NCI-H2171 (cell line): Measurements from ENCODE around the gene NUFIP2.
A peak's percentile ranks its signal among the peaks of the same experiment; 100 is the strongest.
"Not testable (repeated sequence)": the region's sequence is repeated elsewhere in the genome, so short reads cannot be mapped to it uniquely, and the experiment has no call there.

Source experiments
- DNase-seq: peaks from one replicate; lab custom pipeline; 2025; lab: John Stamatoyannopoulos, UW

Gene NUFIP2

GRCh38 chr17:29237476-29238132 lies 56.3 kb downstream of the NUFIP2 start:
- DNase-seq, result no peak

GRCh38 chr17:29235904-29236303 lies 58.0 kb downstream of the NUFIP2 start:
- DNase-seq, result no peak

- DNase-seq, result not testable (repeated sequence)
Observed at GRCh38 chr17:29234972-29235371, 59.0 kb downstream of the NUFIP2 start.

- no peak for DNase-seq
Observed at GRCh38 chr17:29233301-29233700, 60.6 kb downstream of the NUFIP2 start.

DNA sequence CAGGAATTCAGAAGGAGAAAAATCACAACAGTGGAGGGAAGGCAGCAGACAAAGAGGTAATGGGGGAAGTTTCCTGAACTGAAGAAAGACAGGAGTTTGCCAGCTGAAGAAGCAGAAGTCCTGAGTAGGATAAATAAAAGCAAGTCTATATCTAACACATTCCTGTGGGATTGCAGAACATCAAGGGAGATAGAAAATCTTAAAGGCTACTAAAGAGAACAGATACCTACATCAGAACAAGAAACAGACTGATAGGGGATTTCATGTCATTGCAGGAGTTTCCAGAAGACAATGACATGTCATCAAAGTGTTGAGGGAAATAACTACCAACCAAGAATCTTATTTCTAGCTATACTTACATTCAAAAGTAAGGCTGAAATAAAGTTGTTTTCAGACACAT lies 68.6 kb downstream of the NUFIP2 start:
- no peak for DNase-seq

DNA sequence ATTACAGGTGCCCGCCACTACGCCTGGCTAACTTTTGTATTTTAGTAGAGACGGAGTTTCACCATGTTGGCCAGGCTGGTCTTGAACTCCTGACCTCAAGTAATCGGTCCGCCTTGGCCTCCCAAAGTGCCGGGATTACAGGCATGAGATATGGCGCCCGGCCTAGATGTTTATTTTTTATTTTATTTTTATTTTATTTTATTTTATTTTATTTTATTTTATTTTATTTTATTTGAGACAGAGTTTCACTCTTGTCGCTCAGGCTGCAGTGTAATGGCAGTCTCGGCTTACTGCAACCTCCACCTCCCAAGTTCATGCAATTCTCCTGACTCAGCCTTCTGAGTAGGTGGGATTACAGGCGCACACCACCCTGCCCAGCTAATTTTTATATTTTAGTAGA lies 72.6 kb downstream of the NUFIP2 start:
- DNase-seq, result not testable (repeated sequence)

GRCh38 chr17:29219378-29220047 lies 74.4 kb downstream of the NUFIP2 start:
- peak; percentile 69 for DNase-seq

DNA sequence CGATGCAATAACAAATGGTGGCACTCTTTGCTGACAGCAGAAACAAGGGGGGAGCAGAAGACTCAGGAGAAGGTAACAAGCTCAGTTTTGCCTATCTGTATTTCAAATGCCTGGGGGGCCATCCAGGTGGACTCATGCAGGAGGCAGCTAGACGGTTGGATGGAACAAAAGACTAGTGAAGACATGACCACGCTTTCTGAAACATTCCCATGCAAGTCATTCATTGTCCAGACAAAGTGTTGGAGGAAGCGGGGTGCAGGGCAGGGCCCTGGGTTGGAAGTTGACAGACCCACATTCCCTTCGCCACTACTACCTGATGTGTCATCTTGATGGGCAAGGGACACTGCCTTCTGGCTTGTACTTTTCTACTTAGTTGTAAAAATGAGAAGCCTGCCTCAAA lies 77.1 kb downstream of the NUFIP2 start:
- no peak for DNase-seq

- DNase-seq, result no peak
Observed at GRCh38 chr17:29216181-29216580, 77.8 kb downstream of the NUFIP2 start.

DNA sequence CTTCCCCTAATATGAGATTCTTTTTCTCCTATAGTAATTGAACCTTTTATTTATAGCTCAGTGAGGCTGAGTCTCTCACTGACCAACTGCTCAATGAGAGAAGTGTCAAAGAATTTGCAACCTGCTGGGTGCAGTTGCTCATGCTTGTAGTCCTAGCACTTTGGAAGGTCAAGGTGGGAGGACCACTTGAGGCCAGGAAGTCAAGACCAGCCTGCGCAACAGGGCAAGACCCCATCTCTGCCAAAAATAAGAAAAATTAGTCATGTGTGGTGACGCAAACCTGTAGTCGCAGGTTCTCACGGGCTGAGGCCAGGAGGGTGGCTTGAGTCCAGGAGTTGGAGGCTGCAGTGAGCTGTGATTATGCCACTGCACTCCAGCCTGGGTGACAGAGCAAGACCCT lies 78.2 kb downstream of the NUFIP2 start:
- DNase-seq, result no peak

DNA sequence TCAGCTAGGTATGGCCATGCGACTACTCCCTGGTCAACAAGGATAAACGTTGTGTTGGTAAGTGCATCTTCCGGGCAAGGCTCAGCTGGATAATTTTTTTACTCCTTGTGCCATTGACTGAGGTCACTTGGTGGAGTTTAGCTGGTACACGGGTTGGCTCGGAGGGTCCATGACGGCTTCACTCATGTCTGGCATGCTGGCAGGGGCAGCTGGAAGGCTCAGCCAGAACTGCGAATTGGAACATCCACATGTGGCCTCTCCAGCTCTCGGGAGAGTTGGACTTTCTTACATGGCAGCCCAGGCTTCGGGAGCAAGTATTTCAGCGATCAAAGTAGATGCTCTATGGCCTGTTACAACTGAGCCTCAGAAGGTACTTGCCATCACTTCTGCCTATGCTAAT lies 78.8 kb downstream of the NUFIP2 start:
- DNase-seq, result no peak

DNA sequence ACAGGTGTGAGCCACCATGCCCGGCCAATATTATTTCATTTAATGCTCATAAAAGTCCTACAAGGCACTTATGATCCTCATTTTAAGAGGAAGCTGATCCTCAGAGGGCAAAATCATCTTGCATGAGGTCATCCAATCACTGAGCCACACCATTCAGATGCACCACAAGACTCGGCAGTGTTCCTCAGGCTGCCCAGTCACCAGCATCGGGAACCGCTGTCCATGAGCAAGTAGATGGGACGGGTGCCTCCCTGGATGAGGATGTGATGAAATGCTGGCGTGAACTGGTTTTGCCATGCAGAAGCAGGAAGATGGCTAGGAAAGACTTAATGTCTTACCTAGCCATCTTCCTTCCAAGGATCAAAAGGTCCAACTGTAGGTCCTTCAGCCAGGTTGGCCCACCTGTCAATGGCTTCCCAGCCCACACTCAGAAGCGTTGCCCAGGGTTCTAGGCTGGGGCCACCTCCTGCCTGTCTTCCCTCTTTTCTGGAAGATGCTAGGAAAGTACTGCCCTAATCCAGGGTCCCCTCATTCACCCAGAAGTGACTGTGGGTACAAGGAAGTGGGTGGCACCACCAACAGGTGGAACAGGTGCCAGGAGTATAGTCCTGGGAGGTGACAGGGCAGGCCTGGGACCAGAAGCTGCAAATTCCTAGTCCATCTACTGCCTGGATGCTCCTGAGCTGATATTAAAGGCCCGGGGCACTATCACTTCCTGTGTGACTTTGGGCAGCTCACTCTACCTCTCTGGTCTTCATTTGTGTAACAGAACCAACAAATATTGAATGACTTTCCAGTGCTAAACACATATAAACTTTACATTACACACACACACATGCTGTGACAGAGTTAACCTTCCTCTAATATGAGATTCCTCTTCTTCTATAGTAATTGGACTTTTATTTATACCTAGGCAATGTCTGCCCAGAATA lies 79.5 kb downstream of the NUFIP2 start:
- no peak for DNase-seq

- no peak for DNase-seq
Observed at GRCh38 chr17:29212681-29213121, 81.2 kb downstream of the NUFIP2 start.

- no peak for DNase-seq
Observed at GRCh38 chr17:29212094-29212631, 81.8 kb downstream of the NUFIP2 start.

DNA sequence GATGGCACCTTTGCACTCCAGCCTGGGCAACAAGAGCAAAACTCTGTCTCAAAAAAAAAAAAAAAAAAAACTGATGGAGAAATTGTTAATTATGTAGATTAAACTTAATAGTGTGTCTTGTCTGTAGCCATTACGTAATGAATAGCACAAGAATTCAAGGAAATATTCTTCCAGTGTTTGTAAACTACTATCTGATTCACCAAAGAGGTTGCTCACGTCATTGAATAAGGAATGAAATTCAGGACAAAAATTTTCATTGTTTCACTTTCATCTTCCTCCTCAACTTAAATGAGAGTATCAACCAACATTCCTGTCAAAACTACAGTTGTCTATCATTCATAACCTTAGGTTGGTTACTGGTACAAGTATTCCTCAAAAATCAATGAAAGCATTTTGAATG lies 83.1 kb downstream of the NUFIP2 start:
- no peak for DNase-seq

GRCh38 chr17:29209073-29209472 lies 84.9 kb downstream of the NUFIP2 start:
- DNase-seq, result no peak

DNA sequence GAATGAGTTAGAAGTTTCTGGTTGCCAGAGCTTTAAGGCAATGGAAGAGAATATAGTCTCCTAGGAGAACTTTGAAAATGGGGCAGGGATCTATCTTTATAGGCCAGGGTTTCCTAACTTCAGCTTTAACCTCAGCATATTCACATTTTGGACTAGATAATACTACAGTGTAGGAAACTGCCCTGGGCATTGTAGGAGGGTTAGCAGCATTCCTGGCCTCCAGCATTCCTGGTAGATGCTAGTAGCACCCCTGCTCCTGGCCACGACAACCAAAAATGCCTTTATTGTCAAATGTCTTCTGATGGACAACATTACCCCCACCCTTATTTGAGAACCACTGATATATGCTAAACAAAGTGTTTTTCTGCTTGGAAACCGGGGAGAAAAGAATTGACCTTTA lies 86.0 kb downstream of the NUFIP2 start:
- no peak for DNase-seq
